ENCODE results near the gene UPF2. TPM values are rescaled to one million over a fixed set of nuclear protein-coding genes. Genes with fewer than 3 reads are reported as not detected.
"Not testable (repeated sequence)": the region's sequence is repeated elsewhere in the genome, so short reads cannot be mapped to it uniquely, and the experiment has no call there.

UPF2 gene
- 8.8 and 9.7 TPM in 2 replicates for total RNA-seq (2014; rRNA removed; shearing (Covaris generic))
- polyA plus RNA-seq (2014; cell fraction: nucleus; rRNA removed), result 4.7 and 7.7 TPM in 2 replicates

GRCh38 chr10:12042797-12043651 is at the start of gene UPF2:
Gene UPF2, minus strand, starts transcription at chr10:12042809. Its CDS starts 7,386 bp downstream, at chr10:12035423.
- peak; percentile 96 for DNase-seq (ENCODE audit: extremely low read depth, low read depth)

- no peak for DNase-seq (ENCODE audit: extremely low read depth, low read depth)
These were observed 48.8 kb upstream of the UPF2 start for GRCh38 chr10:12091421-12091820.

GRCh38 chr10:12088919-12089318 is 46.3 kb upstream of the UPF2 start:
- DNase-seq (ENCODE audit: extremely low read depth, low read depth), result no peak

GRCh38 chr10:12081879-12082557 is 39.4 kb upstream of the UPF2 start:
- no peak for DNase-seq (ENCODE audit: extremely low read depth, low read depth)

- no peak for DNase-seq (ENCODE audit: extremely low read depth, low read depth)
These were observed 38.9 kb upstream of the UPF2 start for GRCh38 chr10:12081470-12081869.

- no peak for DNase-seq (ENCODE audit: extremely low read depth, low read depth)
These were observed 35.1 kb upstream of the UPF2 start for GRCh38 chr10:12077580-12078180.

- DNase-seq (ENCODE audit: extremely low read depth, low read depth), result no peak
These were observed 30.9 kb upstream of the UPF2 start for GRCh38 chr10:12073526-12073925.

GRCh38 chr10:12071441-12071840 is 28.8 kb upstream of the UPF2 start:
- DNase-seq (ENCODE audit: extremely low read depth, low read depth), result not testable (repeated sequence)

- DNase-seq (ENCODE audit: extremely low read depth, low read depth), result peak; percentile 95
These were observed 26.1 kb upstream of the UPF2 start, which contains the start of gene DHTKD1 for GRCh38 chr10:12068449-12069269. Gene DHTKD1, plus strand, starts transcription at chr10:12068954. Its CDS starts 80 bp downstream, at chr10:12069034.

GRCh38 chr10:12067336-12067735 is 24.7 kb upstream of the UPF2 start:
- DNase-seq (ENCODE audit: extremely low read depth, low read depth), result no peak

GRCh38 chr10:12063483-12063818 is 20.8 kb upstream of the UPF2 start:
- no peak for DNase-seq (ENCODE audit: extremely low read depth, low read depth)

- DNase-seq (ENCODE audit: extremely low read depth, low read depth), result no peak
These were observed 20.3 kb upstream of the UPF2 start for GRCh38 chr10:12062754-12063482.

- no peak for DNase-seq (ENCODE audit: extremely low read depth, low read depth)
These were observed 18.5 kb upstream of the UPF2 start for GRCh38 chr10:12061124-12061523.

GRCh38 chr10:12056748-12057147 is 14.1 kb upstream of the UPF2 start:
- DNase-seq (ENCODE audit: extremely low read depth, low read depth), result no peak

GRCh38 chr10:12055732-12056131 is 13.1 kb upstream of the UPF2 start:
- DNase-seq (ENCODE audit: extremely low read depth, low read depth), result no peak

GRCh38 chr10:12051241-12051640 is 8.6 kb upstream of the UPF2 start:
- DNase-seq (ENCODE audit: extremely low read depth, low read depth), result no peak

GRCh38 chr10:12050528-12050927 is 7.9 kb upstream of the UPF2 start:
- DNase-seq (ENCODE audit: extremely low read depth, low read depth), result no peak

GRCh38 chr10:12048547-12048946 is 5.9 kb upstream of the UPF2 start:
- DNase-seq (ENCODE audit: extremely low read depth, low read depth), result no peak

GRCh38 chr10:12045596-12045995 is 3.0 kb upstream of the UPF2 start:
- no peak for DNase-seq (ENCODE audit: extremely low read depth, low read depth)

- DNase-seq (ENCODE audit: extremely low read depth, low read depth), result no peak
These were observed 206 bp downstream of the UPF2 start for GRCh38 chr10:12042409-12042796.

All from NCI-H460 (cell line).